Astrocyte of the spinal cord (primary cell): ENCODE measurements around the gene RGS6.
"Not testable (repeated sequence)": the region's sequence is repeated elsewhere in the genome, so short reads cannot be mapped to it uniquely, and the experiment has no call there.

Experiments used
- DNase-seq: peaks from one replicate; pipeline ENCODE4 v3.0.0; 2011; ENCODE audit warnings: low read depth, low spot score
- H3K4me3 ChIP-seq: 2 replicates; pipeline ENCODE4 v1.5.1; 2011; ENCODE audit warnings: low read depth, mild to moderate bottlenecking, low read length, moderate library complexity
- in situ Hi-C: cut with HindIII; loops from 2 replicates; pipeline ENCODE4 v1.10.0; 2017; ENCODE audit warnings: low sequenced_read_pairs
- TF ChIP-seq, protein P1 (sequence below): IDR thresholded peaks from 2 replicates; pipeline ENCODE4 v1.5.1; 2012; ENCODE audit warnings: low read depth, mild to moderate bottlenecking, low read length, inconsistent platforms

Gene RGS6

DNA sequence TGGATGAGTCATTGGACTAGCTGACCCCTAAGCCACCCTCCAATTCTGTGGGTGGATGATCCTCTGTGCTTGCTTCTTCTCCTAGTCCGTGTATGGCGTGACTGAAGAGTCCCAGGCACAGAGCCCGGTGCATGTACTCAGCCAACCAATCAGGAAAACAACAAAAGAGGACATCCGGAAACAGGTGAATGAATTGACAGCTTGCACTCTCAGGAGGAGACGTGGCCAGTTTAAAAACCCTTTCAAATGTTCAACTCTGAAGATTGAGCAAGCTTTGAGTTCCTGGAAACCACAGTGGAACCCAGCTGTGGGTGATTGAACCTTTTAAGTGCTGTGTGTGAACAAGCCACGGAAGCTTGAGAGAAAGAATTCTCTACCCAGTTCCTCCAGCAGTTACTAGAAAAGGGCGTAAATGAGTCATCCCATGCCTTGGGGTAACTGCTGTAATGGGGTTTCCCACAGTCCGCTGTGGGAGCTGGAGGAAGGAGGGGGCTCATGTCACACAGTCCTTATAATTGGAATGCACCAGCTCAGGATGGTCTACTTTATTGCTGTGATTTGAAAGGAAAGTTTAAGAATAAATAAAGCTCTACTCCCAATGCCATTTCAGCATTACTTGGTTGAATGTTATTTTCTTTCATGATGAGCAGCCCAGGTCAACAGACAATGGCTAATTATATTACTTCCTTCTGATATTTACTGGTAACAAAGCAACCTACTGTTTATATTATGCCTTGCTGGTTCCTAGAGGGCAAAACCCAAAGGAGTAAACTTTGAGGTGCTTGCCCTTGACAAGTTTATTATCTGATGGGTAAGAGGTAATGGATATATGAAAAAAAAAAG is 544.6 kb downstream of the RGS6 start:
- no peak overlapping the region for H3K4me3 ChIP-seq
- DNase-seq, result peak; percentile 93
- TF ChIP-seq, protein P1, sequence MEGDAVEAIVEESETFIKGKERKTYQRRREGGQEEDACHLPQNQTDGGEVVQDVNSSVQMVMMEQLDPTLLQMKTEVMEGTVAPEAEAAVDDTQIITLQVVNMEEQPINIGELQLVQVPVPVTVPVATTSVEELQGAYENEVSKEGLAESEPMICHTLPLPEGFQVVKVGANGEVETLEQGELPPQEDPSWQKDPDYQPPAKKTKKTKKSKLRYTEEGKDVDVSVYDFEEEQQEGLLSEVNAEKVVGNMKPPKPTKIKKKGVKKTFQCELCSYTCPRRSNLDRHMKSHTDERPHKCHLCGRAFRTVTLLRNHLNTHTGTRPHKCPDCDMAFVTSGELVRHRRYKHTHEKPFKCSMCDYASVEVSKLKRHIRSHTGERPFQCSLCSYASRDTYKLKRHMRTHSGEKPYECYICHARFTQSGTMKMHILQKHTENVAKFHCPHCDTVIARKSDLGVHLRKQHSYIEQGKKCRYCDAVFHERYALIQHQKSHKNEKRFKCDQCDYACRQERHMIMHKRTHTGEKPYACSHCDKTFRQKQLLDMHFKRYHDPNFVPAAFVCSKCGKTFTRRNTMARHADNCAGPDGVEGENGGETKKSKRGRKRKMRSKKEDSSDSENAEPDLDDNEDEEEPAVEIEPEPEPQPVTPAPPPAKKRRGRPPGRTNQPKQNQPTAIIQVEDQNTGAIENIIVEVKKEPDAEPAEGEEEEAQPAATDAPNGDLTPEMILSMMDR, result no peak
- in situ Hi-C loops, result no loop called here

DNA sequence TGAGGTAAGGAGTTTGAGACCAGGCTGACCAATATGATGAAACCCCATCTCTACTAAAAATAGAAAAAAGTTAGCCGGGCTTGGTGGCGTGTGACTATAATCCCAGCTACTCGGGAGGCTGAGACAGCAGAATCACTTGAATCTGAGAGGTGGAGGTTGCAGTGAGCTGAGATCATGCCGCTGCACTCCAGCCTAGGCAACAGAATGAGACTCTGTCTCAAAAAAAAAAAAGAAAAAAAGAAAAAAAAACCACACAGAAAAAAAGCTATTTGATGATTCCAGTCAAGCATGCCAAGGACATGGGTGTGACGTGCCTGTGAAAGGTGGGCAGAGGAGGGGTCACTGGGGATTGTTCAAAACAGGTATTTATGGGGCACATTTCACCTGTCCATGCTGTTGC is 545.3 kb downstream of the RGS6 start:
- DNase-seq, in situ Hi-C loops: not testable (repeated sequence)

DNA sequence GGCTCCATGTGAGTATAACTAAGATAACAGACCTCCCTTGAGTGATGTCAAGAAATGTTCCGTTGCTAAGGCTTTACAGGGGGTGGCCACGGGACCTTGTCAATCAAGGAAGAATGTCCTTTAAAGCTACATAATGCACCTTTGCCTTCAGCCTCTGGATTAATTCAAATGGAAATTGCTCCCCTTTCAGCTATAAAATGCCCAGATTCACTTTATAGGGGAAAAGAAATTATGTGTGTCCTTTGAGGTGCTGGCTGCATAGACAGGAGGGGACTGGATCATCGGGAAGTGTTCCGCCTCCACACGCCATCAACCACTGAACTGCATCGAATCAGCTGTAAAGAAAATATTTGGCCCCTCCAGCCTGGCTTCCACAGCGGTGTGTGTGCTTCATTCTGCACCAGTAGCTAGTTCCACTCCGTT is 546.3 kb downstream of the RGS6 start:
- no peak for DNase-seq
- TF ChIP-seq, protein P1, result no peak
- in situ Hi-C loops, result no loop called here
- no peak overlapping the region for H3K4me3 ChIP-seq

More for the DNA sequence above, 545.3 kb downstream of the RGS6 start:
- H3K4me3 ChIP-seq, result not testable (repeated sequence)

DNA sequence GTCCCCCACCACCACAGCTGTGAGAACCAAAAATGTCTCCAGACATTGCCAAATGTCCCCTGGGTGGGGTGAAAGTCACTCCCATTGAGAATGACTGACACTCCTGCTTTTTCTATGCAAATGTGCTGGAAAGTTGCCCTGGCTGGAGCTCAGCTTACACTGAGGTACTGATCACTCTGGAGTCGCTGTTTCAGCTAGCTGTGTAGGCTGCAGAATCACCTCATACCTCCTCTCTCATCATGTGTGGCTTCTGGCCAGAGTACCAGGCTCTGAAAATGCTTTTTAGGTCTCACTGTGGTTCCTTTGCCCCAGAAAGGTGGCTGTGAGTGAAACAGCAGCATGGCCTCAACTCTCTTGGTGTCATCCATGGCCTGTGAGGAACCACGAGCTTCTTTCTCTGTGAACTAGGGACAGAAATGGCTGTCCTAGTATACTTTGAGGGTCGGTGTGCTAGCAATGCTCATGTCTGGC is 547.3 kb downstream of the RGS6 start:
- in situ Hi-C loops, result no loop called here
- TF ChIP-seq, protein P1, result no peak
- no peak overlapping the region for H3K4me3 ChIP-seq
- DNase-seq, result peak; percentile 13

DNA sequence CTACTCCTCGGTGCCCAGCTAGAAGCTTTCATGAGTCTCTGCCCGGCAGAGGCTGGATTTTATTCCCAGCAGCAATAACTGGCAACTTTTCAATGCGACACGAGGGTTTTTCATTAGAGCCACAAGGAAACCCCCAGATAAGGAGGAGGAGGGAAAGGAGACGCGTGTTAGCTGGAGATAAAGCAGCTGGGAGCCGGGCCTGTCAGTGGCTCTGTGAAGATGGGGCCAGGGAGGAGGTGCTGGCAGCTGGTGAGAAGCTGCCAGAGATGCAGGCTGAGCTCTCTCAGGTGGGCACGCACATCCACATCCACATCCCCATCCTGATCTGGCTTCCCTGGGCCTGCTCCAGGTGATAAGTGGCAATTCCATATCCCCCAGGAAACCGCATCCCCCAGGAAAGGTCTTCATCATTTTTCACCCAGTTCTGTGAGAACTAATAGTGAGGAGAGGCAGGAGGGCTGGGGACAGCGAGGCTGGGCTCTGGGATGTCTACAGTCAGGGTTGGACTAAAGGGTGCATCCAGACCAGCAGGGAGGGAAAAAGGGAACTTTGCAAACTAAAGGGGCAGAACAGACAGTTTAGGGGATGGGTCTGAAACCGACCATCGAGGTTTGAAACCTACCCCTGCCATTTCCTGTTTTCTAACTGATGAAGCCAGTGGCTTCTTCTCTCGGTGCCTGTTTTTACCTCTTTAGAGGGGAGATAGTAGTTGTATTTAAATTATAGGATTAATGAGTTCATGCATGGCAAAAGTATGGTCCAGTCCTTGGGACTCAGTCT is 548.4 kb downstream of the RGS6 start:
- in situ Hi-C loops, result no loop called here
- DNase-seq, result no peak
- TF ChIP-seq, protein P1, result no peak
- no peak overlapping the region for H3K4me3 ChIP-seq

DNA sequence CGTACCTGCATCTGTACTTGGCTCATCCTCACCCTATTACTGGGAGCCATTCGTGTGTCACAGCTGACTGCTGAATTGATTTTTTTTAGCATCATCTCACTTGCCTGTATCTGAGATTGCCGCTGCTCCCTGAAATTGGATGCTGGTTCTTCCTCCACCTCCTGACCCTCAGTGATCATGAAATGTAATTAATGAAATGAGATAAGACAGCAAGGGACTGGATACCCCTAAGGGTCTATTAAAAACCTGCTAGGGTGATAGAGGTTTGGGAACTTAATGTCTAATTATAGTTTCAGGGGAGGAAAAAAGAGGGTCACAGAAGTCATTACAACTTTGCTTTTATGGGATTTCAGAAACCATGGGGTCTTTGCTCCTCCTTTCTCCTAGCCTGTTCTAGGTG is 551.1 kb downstream of the RGS6 start:
- DNase-seq, result no peak
- H3K4me3 ChIP-seq, result no peak overlapping the region
- in situ Hi-C loops, result no loop called here
- TF ChIP-seq, protein P1, result no peak

DNA sequence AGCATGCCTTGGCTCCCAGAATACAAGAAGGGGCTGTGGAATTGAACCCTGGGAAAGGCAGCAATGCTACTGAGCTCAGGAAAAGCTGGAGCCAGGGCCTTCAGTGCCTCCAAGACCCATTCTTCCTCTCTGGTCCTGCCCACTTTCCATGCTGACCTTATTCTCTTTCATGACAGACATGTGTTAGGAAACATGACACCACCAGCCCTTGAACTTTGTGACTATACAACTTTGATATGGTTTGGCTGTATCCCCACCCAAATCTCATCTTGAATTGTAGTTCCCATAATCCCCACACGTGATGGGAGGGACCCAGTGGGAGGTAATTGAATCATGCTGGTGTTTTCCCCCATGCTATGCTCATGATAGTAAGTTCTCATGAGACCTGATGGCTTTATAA is 553.5 kb downstream of the RGS6 start:
- no peak overlapping the region for H3K4me3 ChIP-seq
- in situ Hi-C loops, result no loop called here
- DNase-seq, result no peak
- TF ChIP-seq, protein P1, result no peak
